ENCODE measurements around the gene AGBL1. TPM values are rescaled to one million over a fixed set of nuclear protein-coding genes. Genes with fewer than 3 reads are reported as not detected.

AGBL1 gene
- total and polyA plus RNA-seq, 9 donors = under 0.01 to 0.02 TPM; not detected in 7

- Histone ChIP-seq H3K4me3 (no peak overlapping the region), H3K27ac (no peak overlapping the region), H3K4me1 (ENCODE audit: insufficient read depth) (no peaks in the 10 kb centered on the region), H3K36me3 (no peaks in the 10 kb centered on the region), H3K27me3 (no peaks in the 10 kb centered on the region), H3K9me3 (no peaks in the 10 kb centered on the region)
- DNase-seq = no peak
- TF ChIP-seq CTCF (IDR thresholded peaks at IDR 0.05) (no peak), POLR2A (IDR thresholded peaks at IDR 0.05) (no peak), EP300 (IDR thresholded peaks at IDR 0.05) (no peak)
- intact Hi-C loops (cut with DNase I) = no loop called here
- 63 to 69% (median 69%) methylated on average over 9 of the region's 9 CpGs for WGBS, 3 donors
Observed at GRCh38 chr15:86591994-86592735, 512.5 kb downstream of the AGBL1 start.

GRCh38 chr15:86595741-86596140 is 516.1 kb downstream of the AGBL1 start:
- 63 to 64% (median 63%) methylated on average over 1 of the region's 1 CpG for WGBS, 3 donors
- TF ChIP-seq POLR2A (IDR thresholded peaks at IDR 0.05) (no peak), EP300 (IDR thresholded peaks at IDR 0.05) (no peak), CTCF (IDR thresholded peaks at IDR 0.05) (no peak)
- Histone ChIP-seq H3K27ac (no peak overlapping the region), H3K36me3 (no peaks in the 10 kb centered on the region), H3K4me3 (no peak overlapping the region), H3K4me1 (ENCODE audit: insufficient read depth) (no peaks in the 10 kb centered on the region), H3K27me3 (no peaks in the 10 kb centered on the region), H3K9me3 (no peaks in the 10 kb centered on the region)
- DNase-seq = no peak
- intact Hi-C loops (cut with DNase I) = no loop called here

- 49 to 74% (median 60%) methylated on average over 2 of the region's 2 CpGs for WGBS, 3 donors
- intact Hi-C loops (cut with DNase I) = no loop called here
Observed at GRCh38 chr15:86603466-86603865, 523.8 kb downstream of the AGBL1 start.

GRCh38 chr15:86608461-86609205 is 529.0 kb downstream of the AGBL1 start:
- no peak for DNase-seq
- Histone ChIP-seq H3K36me3 (no peaks in the 10 kb centered on the region), H3K27ac (no peak overlapping the region), H3K27me3 (no peaks in the 10 kb centered on the region), H3K4me3 (no peak overlapping the region), H3K4me1 (ENCODE audit: insufficient read depth) (no peaks in the 10 kb centered on the region), H3K9me3 (no peaks in the 10 kb centered on the region)
- intact Hi-C loops (cut with DNase I) = no loop called here
- WGBS, 3 donors = 43 to 57% (median 48%) methylated on average over 7 of the region's 7 CpGs
- TF ChIP-seq POLR2A (IDR thresholded peaks at IDR 0.05) (no peak), EP300 (IDR thresholded peaks at IDR 0.05) (no peak), CTCF (IDR thresholded peaks at IDR 0.05) (no peak)

More at GRCh38 chr15:86603466-86603865, 523.8 kb downstream of the AGBL1 start:
- TF ChIP-seq CTCF (IDR thresholded peaks at IDR 0.05) = no peak
- TF ChIP-seq POLR2A (IDR thresholded peaks at IDR 0.05) = no peak
- TF ChIP-seq EP300 (IDR thresholded peaks at IDR 0.05) = no peak
- H3K36me3 ChIP-seq = no peaks in the 10 kb centered on the region
- H3K27ac ChIP-seq = no peak overlapping the region
- H3K9me3 ChIP-seq = no peaks in the 10 kb centered on the region
- H3K4me1 ChIP-seq (ENCODE audit: insufficient read depth) = no peaks in the 10 kb centered on the region
- no peak overlapping the region for H3K4me3 ChIP-seq
- DNase-seq = no peak
- no peaks in the 10 kb centered on the region for H3K27me3 ChIP-seq
